ENCODE data around the gene AMZ2.

AMZ2 gene

GRCh38 chr17:68291836-68292688, 44.2 kb downstream of the AMZ2 start:
- DNase-seq, result peak; percentile 59

DNA sequence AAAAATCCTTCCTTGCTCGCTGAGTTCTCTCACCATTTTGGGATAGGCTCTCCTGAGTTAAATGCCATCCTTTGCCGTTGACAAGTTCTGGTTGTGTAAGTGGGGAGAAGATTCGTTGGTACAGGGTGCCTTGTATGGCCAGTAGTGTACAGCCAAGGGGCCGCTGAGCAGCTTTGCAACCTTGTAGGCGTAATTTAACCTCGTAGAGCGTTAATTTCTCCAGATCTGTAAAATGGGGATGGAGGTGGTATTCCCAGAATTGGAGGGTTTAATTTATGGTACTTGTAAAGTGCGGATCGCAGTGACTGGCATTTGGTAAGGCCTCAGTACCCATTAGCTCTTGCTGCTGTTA, 44.8 kb downstream of the AMZ2 start:
- DNase-seq, result no peak

GRCh38 chr17:68293490-68294195, 45.8 kb downstream of the AMZ2 start:
- no peak for DNase-seq

- DNase-seq, result no peak
These were observed 46.3 kb downstream of the AMZ2 start for GRCh38 chr17:68294196-68294555.

GRCh38 chr17:68294617-68295016, 46.8 kb downstream of the AMZ2 start:
- DNase-seq, result no peak

GRCh38 chr17:68295086-68295485, 47.2 kb downstream of the AMZ2 start:
- DNase-seq, result no peak

- no peak for DNase-seq
These were observed 48.7 kb downstream of the AMZ2 start for GRCh38 chr17:68296217-68297191.

DNA sequence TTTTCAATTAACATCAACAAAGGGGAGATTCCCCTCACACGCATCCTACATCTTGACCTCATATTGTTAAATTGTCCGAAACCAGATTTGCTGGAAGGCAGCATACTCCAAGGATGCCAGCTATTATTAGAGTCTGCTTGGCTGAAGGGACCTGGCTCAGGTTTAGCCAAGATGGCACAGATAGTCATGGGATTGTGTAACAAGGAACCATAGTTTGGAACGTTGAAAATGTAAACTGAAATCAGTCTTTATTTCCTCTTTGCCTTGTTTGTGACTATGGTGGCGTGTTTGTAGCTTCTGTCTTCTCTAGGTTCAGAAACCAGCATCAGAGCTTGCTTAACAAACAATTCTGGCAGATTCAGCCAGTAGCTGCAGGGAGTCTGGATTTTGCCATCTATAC, 49.4 kb downstream of the AMZ2 start:
- no peak for DNase-seq

GRCh38 chr17:68298601-68299000, 50.8 kb downstream of the AMZ2 start:
- no peak for DNase-seq

DNA sequence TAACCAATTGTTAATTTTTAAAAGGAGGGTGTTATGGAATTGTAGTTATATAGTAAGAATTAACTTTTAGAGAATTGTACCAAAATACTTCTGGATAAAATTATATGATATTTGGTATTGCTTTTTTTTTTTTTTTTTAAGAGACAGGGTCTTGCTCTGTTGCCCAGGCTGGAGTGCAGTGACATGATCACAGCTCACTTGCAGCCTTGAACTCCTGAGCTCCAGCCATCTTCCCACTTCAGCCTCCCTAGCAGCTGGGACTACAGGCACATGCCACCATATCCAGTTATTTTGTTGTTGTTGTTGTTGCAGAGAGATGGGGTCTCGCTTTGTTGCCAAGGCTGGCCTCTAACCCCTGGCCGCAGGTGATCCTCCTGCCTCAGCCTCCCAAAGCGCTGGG, 52.0 kb downstream of the AMZ2 start:
- no peak for DNase-seq

GRCh38 chr17:68301438-68301959, 53.7 kb downstream of the AMZ2 start:
- no peak for DNase-seq

- no peak for DNase-seq
These were observed 54.3 kb downstream of the AMZ2 start for GRCh38 chr17:68302066-68302564.

- no peak for DNase-seq
These were observed 54.8 kb downstream of the AMZ2 start for GRCh38 chr17:68302666-68303065.

GRCh38 chr17:68304706-68305105, 56.9 kb downstream of the AMZ2 start:
- DNase-seq, result no peak

GRCh38 chr17:68305142-68305541, 57.3 kb downstream of the AMZ2 start:
- DNase-seq, result no peak
